Measurements from ENCODE around the gene PLA2G4A. TPM values are rescaled to one million over a fixed set of nuclear protein-coding genes. Genes with fewer than 3 reads are reported as not detected.

PLA2G4A gene
- polyA plus RNA-seq, 1 experiment: 0.48 TPM

DNA sequence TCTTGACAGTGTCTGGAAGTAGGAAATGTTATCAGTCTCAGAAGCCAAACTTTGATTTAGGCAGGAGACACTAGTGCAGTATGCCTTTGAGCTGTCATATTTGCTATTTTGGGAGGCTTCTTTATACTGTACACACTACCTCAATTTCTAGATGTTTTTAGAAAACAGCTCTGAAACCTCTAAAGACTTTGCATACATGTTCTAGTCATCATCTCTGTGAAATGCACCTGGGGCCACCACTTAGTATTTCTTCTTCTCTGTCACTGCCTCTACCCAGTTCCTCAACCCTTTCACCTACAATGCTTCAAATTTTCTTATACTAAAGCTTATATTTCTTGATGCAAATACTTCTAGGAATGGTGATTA, 29.1 kb upstream of the PLA2G4A start:
- no peaks in the 10 kb centered on the region for H3K27me3 ChIP-seq (ENCODE audit: control insufficient read depth, insufficient read depth, low read length)
- no peak for DNase-seq (ENCODE audit: low read depth)
- ChIA-PET POLR2A (no interaction called here), CTCF (interaction anchor here (1.3 kb wide), 1 partner anchor 87 kb away, joined by 3 read pairs; no protein-coding TSS in a partner anchor)
- no peaks in the 10 kb centered on the region for H3K36me3 ChIP-seq (ENCODE audit: control insufficient read depth, insufficient read depth, low read length)
- TF ChIP-seq, protein P1, sequence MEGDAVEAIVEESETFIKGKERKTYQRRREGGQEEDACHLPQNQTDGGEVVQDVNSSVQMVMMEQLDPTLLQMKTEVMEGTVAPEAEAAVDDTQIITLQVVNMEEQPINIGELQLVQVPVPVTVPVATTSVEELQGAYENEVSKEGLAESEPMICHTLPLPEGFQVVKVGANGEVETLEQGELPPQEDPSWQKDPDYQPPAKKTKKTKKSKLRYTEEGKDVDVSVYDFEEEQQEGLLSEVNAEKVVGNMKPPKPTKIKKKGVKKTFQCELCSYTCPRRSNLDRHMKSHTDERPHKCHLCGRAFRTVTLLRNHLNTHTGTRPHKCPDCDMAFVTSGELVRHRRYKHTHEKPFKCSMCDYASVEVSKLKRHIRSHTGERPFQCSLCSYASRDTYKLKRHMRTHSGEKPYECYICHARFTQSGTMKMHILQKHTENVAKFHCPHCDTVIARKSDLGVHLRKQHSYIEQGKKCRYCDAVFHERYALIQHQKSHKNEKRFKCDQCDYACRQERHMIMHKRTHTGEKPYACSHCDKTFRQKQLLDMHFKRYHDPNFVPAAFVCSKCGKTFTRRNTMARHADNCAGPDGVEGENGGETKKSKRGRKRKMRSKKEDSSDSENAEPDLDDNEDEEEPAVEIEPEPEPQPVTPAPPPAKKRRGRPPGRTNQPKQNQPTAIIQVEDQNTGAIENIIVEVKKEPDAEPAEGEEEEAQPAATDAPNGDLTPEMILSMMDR (IDR thresholded peaks at IDR 0.05; ENCODE audit: insufficient read depth, low read depth, low read length): no peak
- H3K4me3 ChIP-seq (ENCODE audit: low read depth, low read length): no peak overlapping the region

DNA sequence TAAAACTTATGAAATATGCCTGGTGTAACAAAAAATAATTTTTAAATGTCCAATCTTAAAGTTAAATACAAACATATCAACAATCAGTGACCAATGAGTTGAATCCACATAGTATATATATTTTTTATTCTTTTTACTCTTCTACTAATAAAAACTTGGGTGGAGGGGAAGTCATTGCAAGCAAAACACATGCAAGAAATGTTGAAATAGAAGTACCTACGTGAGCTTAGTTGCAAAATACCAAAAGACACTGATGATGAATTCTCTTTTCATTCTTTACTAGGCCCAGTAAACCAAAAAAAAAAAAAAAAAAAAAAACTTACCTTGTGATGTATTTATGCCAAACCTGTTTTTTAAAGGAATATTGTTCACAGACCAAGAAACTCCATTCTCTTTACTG, 26.4 kb upstream of the PLA2G4A start:
- Histone ChIP-seq H3K36me3 (ENCODE audit: control insufficient read depth, insufficient read depth, low read length) (no peaks in the 10 kb centered on the region), H3K27me3 (ENCODE audit: control insufficient read depth, insufficient read depth, low read length) (no peaks in the 10 kb centered on the region), H3K4me3 (ENCODE audit: low read depth, low read length) (no peak overlapping the region)
- TF ChIP-seq, protein P1 (IDR thresholded peaks at IDR 0.05; ENCODE audit: insufficient read depth, low read depth, low read length): no peak
- no peak for DNase-seq (ENCODE audit: low read depth)
- CTCF ChIA-PET: no interaction called here
- POLR2A ChIA-PET: no interaction called here

DNA sequence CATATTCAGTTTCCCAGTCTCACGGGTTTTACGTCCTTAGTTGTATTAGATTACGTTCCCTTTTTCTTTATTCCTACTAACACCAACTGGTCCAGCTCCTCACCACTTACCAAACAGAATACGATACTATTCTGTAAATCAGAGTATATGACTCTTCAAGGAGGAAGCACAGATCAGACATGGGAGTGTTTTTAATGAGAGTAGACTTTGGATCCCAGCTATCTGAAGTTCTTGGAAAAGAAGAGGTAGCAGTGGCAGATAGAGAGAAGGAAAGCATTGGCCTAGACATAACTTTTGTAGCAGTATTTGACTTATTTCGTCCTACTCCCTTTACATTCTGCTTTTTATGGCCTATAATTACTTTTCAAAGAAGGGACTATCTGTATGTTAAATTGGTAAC, 24.1 kb upstream of the PLA2G4A start:
- ChIA-PET POLR2A (no interaction called here), CTCF (no interaction called here)
- no peak for DNase-seq (ENCODE audit: low read depth)
- Histone ChIP-seq H3K36me3 (ENCODE audit: control insufficient read depth, insufficient read depth, low read length) (no peaks in the 10 kb centered on the region), H3K4me3 (ENCODE audit: low read depth, low read length) (no peak overlapping the region), H3K27me3 (ENCODE audit: control insufficient read depth, insufficient read depth, low read length) (no peaks in the 10 kb centered on the region)
- TF ChIP-seq, protein P1 (IDR thresholded peaks at IDR 0.05; ENCODE audit: insufficient read depth, low read depth, low read length): no peak

DNA sequence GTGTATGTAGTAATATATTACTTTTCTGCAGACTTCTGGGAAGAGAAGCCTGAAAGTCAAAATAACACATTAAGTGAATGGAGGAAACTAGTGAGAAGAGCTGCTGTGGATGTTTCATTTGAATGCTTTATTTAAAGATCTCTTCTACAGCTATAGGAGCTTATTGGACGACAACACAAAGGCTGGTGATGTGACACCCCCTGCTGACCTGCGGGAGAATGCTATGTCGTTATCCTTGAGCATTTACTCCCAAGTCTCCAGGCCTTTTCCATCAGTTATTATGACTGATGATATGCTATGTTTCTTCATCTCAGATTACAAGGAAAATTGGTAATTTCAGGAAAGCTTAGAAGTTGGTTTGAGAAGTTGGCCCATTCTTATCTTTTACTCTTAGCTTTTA, 22.3 kb upstream of the PLA2G4A start:
- no peak for DNase-seq (ENCODE audit: low read depth)
- CTCF ChIA-PET: interaction anchor here (1.0 kb wide), 1 partner anchor 400 kb away, joined by 3 read pairs; no protein-coding TSS in a partner anchor
- no peaks in the 10 kb centered on the region for H3K27me3 ChIP-seq (ENCODE audit: control insufficient read depth, insufficient read depth, low read length)
- POLR2A ChIA-PET: no interaction called here
- H3K4me3 ChIP-seq (ENCODE audit: low read depth, low read length): no peak overlapping the region
- TF ChIP-seq, protein P1 (IDR thresholded peaks at IDR 0.05; ENCODE audit: insufficient read depth, low read depth, low read length): peak; percentile 11; the same call in 1 of the 2 replicates
- no peaks in the 10 kb centered on the region for H3K36me3 ChIP-seq (ENCODE audit: control insufficient read depth, insufficient read depth, low read length)

DNA sequence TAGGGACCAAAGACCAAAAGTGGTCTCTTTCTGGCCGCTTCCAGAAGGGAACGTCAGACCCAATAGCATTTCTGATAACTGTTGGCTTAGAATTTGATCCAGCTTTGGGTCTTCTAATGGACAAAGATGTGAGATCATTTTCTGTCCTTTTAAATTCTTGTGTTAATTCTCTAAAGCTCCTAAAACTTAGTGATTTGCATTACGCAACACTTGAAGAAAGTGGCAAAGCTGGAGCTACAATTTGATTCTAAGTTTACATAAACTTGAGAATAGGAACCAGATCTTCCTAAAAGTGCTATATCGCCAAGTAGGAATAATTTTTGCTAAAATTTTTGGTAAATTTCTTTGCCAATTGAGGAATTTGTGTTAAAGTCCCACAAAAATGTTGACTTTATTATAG, 21.6 kb upstream of the PLA2G4A start:
- DNase-seq (ENCODE audit: low read depth): no peak
- ChIA-PET CTCF (interaction anchor here (0.6 kb wide), 1 partner anchor 397 kb away, joined by 3 read pairs; no protein-coding TSS in a partner anchor), POLR2A (no interaction called here)
- Histone ChIP-seq H3K27me3 (ENCODE audit: control insufficient read depth, insufficient read depth, low read length) (no peaks in the 10 kb centered on the region), H3K4me3 (ENCODE audit: low read depth, low read length) (no peak overlapping the region), H3K36me3 (ENCODE audit: control insufficient read depth, insufficient read depth, low read length) (no peaks in the 10 kb centered on the region)
- TF ChIP-seq, protein P1 (IDR thresholded peaks at IDR 0.05; ENCODE audit: insufficient read depth, low read depth, low read length): no peak
